ENCODE data around the gene ITGA8.
"Not testable (repeated sequence)": the region's sequence is repeated elsewhere in the genome, so short reads cannot be mapped to it uniquely, and the experiment has no call there.

The ITGA8 gene

GRCh38 chr10:15609246-15609645 lies 110.5 kb downstream of the ITGA8 start:
- no peak for DNase-seq (ENCODE audit: low spot score)

GRCh38 chr10:15606377-15606776 lies 113.3 kb downstream of the ITGA8 start:
- no peak for DNase-seq (ENCODE audit: low spot score)

- DNase-seq (ENCODE audit: low spot score): no peak
Measured at GRCh38 chr10:15605740-15606369, 113.9 kb downstream of the ITGA8 start.

GRCh38 chr10:15603446-15604011 lies 116.2 kb downstream of the ITGA8 start:
- no peak for DNase-seq (ENCODE audit: low spot score)

- no peak for DNase-seq (ENCODE audit: low spot score)
Measured at GRCh38 chr10:15601819-15602218, 117.9 kb downstream of the ITGA8 start.

- no peak for DNase-seq (ENCODE audit: low spot score)
Measured at GRCh38 chr10:15595260-15595659, 124.5 kb downstream of the ITGA8 start.

- no peak for DNase-seq (ENCODE audit: low spot score)
Measured at GRCh38 chr10:15591937-15592336, 127.8 kb downstream of the ITGA8 start.

- no peak for DNase-seq (ENCODE audit: low spot score)
Measured at GRCh38 chr10:15591431-15591830, 128.3 kb downstream of the ITGA8 start.

GRCh38 chr10:15588635-15589508 lies 130.8 kb downstream of the ITGA8 start:
- DNase-seq (ENCODE audit: low spot score): no peak

- no peak for DNase-seq (ENCODE audit: low spot score)
Measured at GRCh38 chr10:15588151-15588550, 131.6 kb downstream of the ITGA8 start.

GRCh38 chr10:15587271-15587670 lies 132.5 kb downstream of the ITGA8 start:
- DNase-seq (ENCODE audit: low spot score): no peak

GRCh38 chr10:15585303-15585715 lies 134.4 kb downstream of the ITGA8 start:
- no peak for DNase-seq (ENCODE audit: low spot score)

- not testable (repeated sequence) for DNase-seq (ENCODE audit: low spot score)
Measured at GRCh38 chr10:15582972-15583371, 136.8 kb downstream of the ITGA8 start.

GRCh38 chr10:15579605-15580004 lies 140.1 kb downstream of the ITGA8 start:
- no peak for DNase-seq (ENCODE audit: low spot score)

GRCh38 chr10:15572531-15573045 lies 147.1 kb downstream of the ITGA8 start:
- DNase-seq (ENCODE audit: low spot score): no peak

GRCh38 chr10:15571575-15571974 lies 148.1 kb downstream of the ITGA8 start:
- no peak for DNase-seq (ENCODE audit: low spot score)

- DNase-seq (ENCODE audit: low spot score): no peak
Measured at GRCh38 chr10:15570738-15571339, 148.9 kb downstream of the ITGA8 start.

- no peak for DNase-seq (ENCODE audit: low spot score)
Measured at GRCh38 chr10:15567952-15568351, 151.8 kb downstream of the ITGA8 start.

- DNase-seq (ENCODE audit: low spot score): no peak
Measured at GRCh38 chr10:15563246-15563645, 156.5 kb downstream of the ITGA8 start.

GRCh38 chr10:15562578-15562977 lies 157.1 kb downstream of the ITGA8 start:
- no peak for DNase-seq (ENCODE audit: low spot score)

- no peak for DNase-seq (ENCODE audit: low spot score)
Measured at GRCh38 chr10:15562116-15562515, 157.6 kb downstream of the ITGA8 start.

GRCh38 chr10:15558136-15558535 lies 161.6 kb downstream of the ITGA8 start:
- DNase-seq (ENCODE audit: low spot score): no peak
